GM23338 (cell line): Measurements from ENCODE around the gene ELAVL3. TPM values are rescaled to one million over a fixed set of nuclear protein-coding genes. Genes with fewer than 3 reads are reported as not detected.

Source experiments
- ATAC-seq: fragments of 200-7000 bp; cut with Tn5 transposase; 3 replicates; pipeline ENCODE4 v1.9.1; 2020
- DNase-seq: peaks from one replicate; pipeline ENCODE4 v3.0.0-alpha.2; 2015; ENCODE audit warnings: low spot score
- H2AFZ ChIP-seq: fragments of 200-600 bp; sonication (generic); 2 replicates; pipeline ENCODE4 v1.8.0; 2016; ENCODE audit warnings: antibody characterized with exemption, mild to moderate bottlenecking, moderate library complexity
- H3F3A ChIP-seq: fragments of 200-600 bp; sonication (generic); replicated peaks from 2 replicates; pipeline ENCODE4 v1.8.0; 2017; ENCODE audit warnings: antibody characterized with exemption, mixed run types, low read depth
- H3K27ac ChIP-seq: fragments of 200-600 bp; sonication (generic); 2 replicates; pipeline ENCODE4 v1.6.1; 2016; ENCODE audit warnings: low read depth
- H3K27me3 ChIP-seq: fragments of 200-600 bp; sonication (generic); 2 replicates; pipeline ENCODE4 v1.8.0; 2016; ENCODE audit warnings: mild to moderate bottlenecking, mixed run types, moderate library complexity; ENCODE audit not compliant: insufficient read depth
- H3K36me3 ChIP-seq: fragments of 200-600 bp; sonication (generic); 2 replicates; pipeline ENCODE4 v1.8.0; 2016; ENCODE audit warnings: mild to moderate bottlenecking; ENCODE audit not compliant: insufficient read depth
- H3K4me1 ChIP-seq: fragments of 200-600 bp; sonication (generic); 2 replicates; pipeline ENCODE4 v1.8.0; 2016; ENCODE audit warnings: mild to moderate bottlenecking, moderate library complexity; ENCODE audit not compliant: insufficient read depth
- H3K4me2 ChIP-seq: fragments of 200-600 bp; sonication (generic); 2 replicates; pipeline ENCODE4 v1.7.1; 2017; ENCODE audit warnings: mixed run types
- H3K4me3 ChIP-seq: fragments of 200-600 bp; sonication (generic); 2 replicates; pipeline ENCODE4 v1.6.1; 2016; ENCODE audit warnings: mixed run types
- H3K79me2 ChIP-seq: fragments of 200-600 bp; sonication (generic); replicated peaks from 2 replicates; pipeline ENCODE4 v1.8.0; 2017; ENCODE audit warnings: mild to moderate bottlenecking; ENCODE audit not compliant: insufficient read depth
- H3K9me2 ChIP-seq: fragments of 200-600 bp; sonication (generic); 2 replicates; pipeline ENCODE4 v1.8.0; 2017; ENCODE audit not compliant: insufficient read depth
- H4K20me1 ChIP-seq: fragments of 200-600 bp; sonication (generic); replicated peaks from 2 replicates; pipeline ENCODE4 v1.8.0; 2017; ENCODE audit warnings: mild to moderate bottlenecking; ENCODE audit not compliant: insufficient read depth
- H3K27ac Mint-ChIP-seq: 2 replicates; pipeline ENCODE4 v1.8.0; 2020; ENCODE audit warnings: inconsistent platforms, mild to moderate bottlenecking, moderate library complexity, mixed read lengths
- H3K27me3 Mint-ChIP-seq: 3 replicates; pipeline ENCODE4 v1.8.0; 2022; ENCODE audit warnings: low read depth, mild to moderate bottlenecking, moderate library complexity, mixed read lengths, inconsistent platforms; ENCODE audit not compliant: insufficient read depth, poor library complexity
- H3K36me3 Mint-ChIP-seq: 3 replicates; pipeline ENCODE4 v1.8.0; 2021; ENCODE audit warnings: low read depth, mild to moderate bottlenecking, inconsistent platforms, moderate library complexity, mixed read lengths
- H3K4me1 Mint-ChIP-seq: 3 replicates; pipeline ENCODE4 v1.8.0; 2020; ENCODE audit warnings: mild to moderate bottlenecking, inconsistent platforms, mixed read lengths
- H3K4me3 Mint-ChIP-seq: 3 replicates; pipeline ENCODE4 v1.8.0; 2021; ENCODE audit warnings: moderate library complexity, mild to moderate bottlenecking, inconsistent platforms, mixed read lengths
- H3K9me3 Mint-ChIP-seq: 3 replicates; pipeline ENCODE4 v1.8.0; 2020; ENCODE audit warnings: moderate library complexity, mild to moderate bottlenecking, inconsistent platforms, mixed read lengths
- CREB1 ChIP-seq: fragments of 250-450 bp; sonication (Bioruptor Pico); IDR thresholded peaks from 2 replicates; pipeline ENCODE4 v1.5.0; 2020; ENCODE audit warnings: low read depth, mild to moderate bottlenecking, moderate library complexity
- JUNB ChIP-seq: IDR thresholded peaks from one replicate; pipeline ENCODE4 v1.6.1; 2016; ENCODE audit warnings: antibody characterized with exemption; ENCODE audit not compliant: unreplicated experiment
- NANOG ChIP-seq: IDR thresholded peaks from 2 replicates; pipeline ENCODE4 v1.6.1; 2016; ENCODE audit warnings: antibody characterized with exemption, borderline replicate concordance
- ZNF114 ChIP-seq: fragments of 250-450 bp; sonication (Bioruptor Pico); IDR thresholded peaks from 2 replicates; pipeline ENCODE4 v1.5.0; 2020; ENCODE audit warnings: mild to moderate bottlenecking, moderate library complexity
- ZNF331 ChIP-seq: fragments of 250-450 bp; sonication (Bioruptor Pico); IDR thresholded peaks from 2 replicates; pipeline ENCODE4 v1.5.0; 2020; ENCODE audit warnings: low read depth, mild to moderate bottlenecking, moderate library complexity
- polyA plus RNA-seq: library from polyadenylated mRNA; unstranded; fragments of >200 nt; fragmentation: Nextera tagmentation; extraction: Ambion mirVana; gene quantifications from 2 replicates; pipeline ENCODE4 v1.2.1, GENCODE V29; 2016
- total RNA-seq: library from RNA; depleted of rRNA; stranded (reverse); fragments of >200 nt; shearing (Covaris generic); gene quantifications from 2 replicates; pipeline ENCODE4 v1.2.3, GENCODE V29; 2014
- TF ChIP-seq, protein P1 (sequence below): IDR thresholded peaks from one replicate; pipeline ENCODE4 v1.6.1; 2018; ENCODE audit warnings: antibody characterized with exemption; ENCODE audit not compliant: unreplicated experiment
- TF ChIP-seq, protein P2 (sequence below): IDR thresholded peaks from 2 replicates; pipeline ENCODE4 v1.6.1; 2016; ENCODE audit warnings: antibody characterized with exemption
- TF ChIP-seq, protein P3 (sequence below), 2 experiments: fragments of 200-600 bp in 1 of 2; sonication (generic) in 1 of 2; conservative IDR thresholded peaks; 2 replicates each; pipeline versions ENCODE4 v1.5.1 to v1.6.1; 2016 to 2017; ENCODE audit warnings: antibody characterized with exemption in 2 of 2, low read depth in 2 of 2, mild to moderate bottlenecking in 2 of 2, moderate library complexity in 1 of 2

ELAVL3 gene
- total and polyA plus RNA-seq, 2 experiments from 2014 or later = 0.45 to 1.2 TPM

DNA sequence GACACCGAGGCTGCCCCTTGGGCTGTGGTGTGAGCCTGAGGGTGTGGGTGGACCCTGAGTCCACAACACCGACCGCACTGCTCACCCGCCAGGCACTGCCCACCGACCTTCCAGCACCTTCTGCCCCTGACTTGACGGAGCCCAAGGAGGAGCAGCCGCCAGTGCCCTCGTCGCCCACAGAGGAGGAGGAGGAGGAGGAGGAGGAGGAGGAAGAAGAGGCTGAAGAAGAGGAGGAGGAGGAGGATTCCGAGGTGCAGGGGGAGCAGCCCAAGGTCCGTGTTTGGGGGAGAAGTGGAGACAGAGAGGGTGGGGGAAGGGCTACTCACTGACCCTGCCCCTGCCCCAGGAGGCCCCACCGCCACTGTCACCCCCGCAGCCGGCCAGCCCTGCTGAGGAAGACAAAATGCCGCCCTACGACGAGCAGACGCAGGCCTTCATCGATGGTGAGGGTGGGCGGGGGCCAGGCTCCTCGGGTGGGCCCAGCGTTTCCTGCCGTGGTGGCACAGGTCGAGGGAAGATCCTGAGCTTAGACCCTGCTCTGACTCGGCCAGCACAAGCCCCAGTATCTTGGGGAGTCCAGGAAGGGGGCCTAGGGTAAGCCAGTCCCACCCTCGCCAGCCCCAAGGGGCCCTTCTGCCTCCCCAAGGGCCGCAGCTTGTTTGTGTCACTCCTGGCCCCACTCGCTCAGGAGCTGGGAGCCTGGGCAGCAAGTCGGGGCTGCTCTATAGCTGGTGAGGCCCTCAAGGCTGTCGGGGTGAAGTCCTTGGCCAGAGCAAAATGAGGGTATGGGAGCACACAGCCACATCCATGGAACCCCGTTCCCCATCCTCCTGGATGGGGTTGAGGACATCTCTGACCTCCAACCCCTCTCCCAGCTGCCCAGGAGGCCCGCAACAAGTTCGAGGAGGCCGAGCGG lies 33.2 kb downstream of the ELAVL3 start (continued):
- TF ChIP-seq ZNF331 = no peak
- no peak for TF ChIP-seq CREB1 (CRISPR knock-in tag)
- TF ChIP-seq, protein P1, sequence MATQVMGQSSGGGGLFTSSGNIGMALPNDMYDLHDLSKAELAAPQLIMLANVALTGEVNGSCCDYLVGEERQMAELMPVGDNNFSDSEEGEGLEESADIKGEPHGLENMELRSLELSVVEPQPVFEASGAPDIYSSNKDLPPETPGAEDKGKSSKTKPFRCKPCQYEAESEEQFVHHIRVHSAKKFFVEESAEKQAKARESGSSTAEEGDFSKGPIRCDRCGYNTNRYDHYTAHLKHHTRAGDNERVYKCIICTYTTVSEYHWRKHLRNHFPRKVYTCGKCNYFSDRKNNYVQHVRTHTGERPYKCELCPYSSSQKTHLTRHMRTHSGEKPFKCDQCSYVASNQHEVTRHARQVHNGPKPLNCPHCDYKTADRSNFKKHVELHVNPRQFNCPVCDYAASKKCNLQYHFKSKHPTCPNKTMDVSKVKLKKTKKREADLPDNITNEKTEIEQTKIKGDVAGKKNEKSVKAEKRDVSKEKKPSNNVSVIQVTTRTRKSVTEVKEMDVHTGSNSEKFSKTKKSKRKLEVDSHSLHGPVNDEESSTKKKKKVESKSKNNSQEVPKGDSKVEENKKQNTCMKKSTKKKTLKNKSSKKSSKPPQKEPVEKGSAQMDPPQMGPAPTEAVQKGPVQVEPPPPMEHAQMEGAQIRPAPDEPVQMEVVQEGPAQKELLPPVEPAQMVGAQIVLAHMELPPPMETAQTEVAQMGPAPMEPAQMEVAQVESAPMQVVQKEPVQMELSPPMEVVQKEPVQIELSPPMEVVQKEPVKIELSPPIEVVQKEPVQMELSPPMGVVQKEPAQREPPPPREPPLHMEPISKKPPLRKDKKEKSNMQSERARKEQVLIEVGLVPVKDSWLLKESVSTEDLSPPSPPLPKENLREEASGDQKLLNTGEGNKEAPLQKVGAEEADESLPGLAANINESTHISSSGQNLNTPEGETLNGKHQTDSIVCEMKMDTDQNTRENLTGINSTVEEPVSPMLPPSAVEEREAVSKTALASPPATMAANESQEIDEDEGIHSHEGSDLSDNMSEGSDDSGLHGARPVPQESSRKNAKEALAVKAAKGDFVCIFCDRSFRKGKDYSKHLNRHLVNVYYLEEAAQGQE = no peak
- TF ChIP-seq NANOG = no peak
- TF ChIP-seq, protein P2, sequence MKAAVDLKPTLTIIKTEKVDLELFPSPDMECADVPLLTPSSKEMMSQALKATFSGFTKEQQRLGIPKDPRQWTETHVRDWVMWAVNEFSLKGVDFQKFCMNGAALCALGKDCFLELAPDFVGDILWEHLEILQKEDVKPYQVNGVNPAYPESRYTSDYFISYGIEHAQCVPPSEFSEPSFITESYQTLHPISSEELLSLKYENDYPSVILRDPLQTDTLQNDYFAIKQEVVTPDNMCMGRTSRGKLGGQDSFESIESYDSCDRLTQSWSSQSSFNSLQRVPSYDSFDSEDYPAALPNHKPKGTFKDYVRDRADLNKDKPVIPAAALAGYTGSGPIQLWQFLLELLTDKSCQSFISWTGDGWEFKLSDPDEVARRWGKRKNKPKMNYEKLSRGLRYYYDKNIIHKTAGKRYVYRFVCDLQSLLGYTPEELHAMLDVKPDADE = no peak
- TF ChIP-seq, protein P3, sequence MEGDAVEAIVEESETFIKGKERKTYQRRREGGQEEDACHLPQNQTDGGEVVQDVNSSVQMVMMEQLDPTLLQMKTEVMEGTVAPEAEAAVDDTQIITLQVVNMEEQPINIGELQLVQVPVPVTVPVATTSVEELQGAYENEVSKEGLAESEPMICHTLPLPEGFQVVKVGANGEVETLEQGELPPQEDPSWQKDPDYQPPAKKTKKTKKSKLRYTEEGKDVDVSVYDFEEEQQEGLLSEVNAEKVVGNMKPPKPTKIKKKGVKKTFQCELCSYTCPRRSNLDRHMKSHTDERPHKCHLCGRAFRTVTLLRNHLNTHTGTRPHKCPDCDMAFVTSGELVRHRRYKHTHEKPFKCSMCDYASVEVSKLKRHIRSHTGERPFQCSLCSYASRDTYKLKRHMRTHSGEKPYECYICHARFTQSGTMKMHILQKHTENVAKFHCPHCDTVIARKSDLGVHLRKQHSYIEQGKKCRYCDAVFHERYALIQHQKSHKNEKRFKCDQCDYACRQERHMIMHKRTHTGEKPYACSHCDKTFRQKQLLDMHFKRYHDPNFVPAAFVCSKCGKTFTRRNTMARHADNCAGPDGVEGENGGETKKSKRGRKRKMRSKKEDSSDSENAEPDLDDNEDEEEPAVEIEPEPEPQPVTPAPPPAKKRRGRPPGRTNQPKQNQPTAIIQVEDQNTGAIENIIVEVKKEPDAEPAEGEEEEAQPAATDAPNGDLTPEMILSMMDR (conservative IDR thresholded peaks at IDR 0.05; ENCODE audit: low read depth in 2 of 2) = no peak

GRCh38 chr19:11446652-11447301 lies 34.1 kb downstream of the ELAVL3 start:
- no peaks in the 10 kb centered on the region for H3K79me2 ChIP-seq
- TF ChIP-seq JUNB (no peak), ZNF114 (CRISPR knock-in tag) (no peak)
- TF ChIP-seq, protein P2 = no peak
- TF ChIP-seq, protein P3 (conservative IDR thresholded peaks at IDR 0.05; ENCODE audit: low read depth in 2 of 2) = peak; percentile 89 to 97
- TF ChIP-seq, protein P1 = no peak
- H3K4me3 Mint-ChIP-seq = no peak overlapping the region
- H3K27ac ChIP-seq = no peak overlapping the region
- peaks cover 7% of the 10 kb centered on the region; the same call in 2 of the 3 replicates for H3K4me1 Mint-ChIP-seq
- H3K9me3 Mint-ChIP-seq = no peaks in the 10 kb centered on the region; the same call in 2 of the 3 replicates
- H3K4me1 ChIP-seq = peaks cover 10% of the 10 kb centered on the region
- 0 out of 2 replicates have a peak, but pooled peaks cover 2% of the 10 kb centered on the region for H3F3A ChIP-seq
- H3K9me2 ChIP-seq = no peaks in the 10 kb centered on the region
- no peak overlapping the region for H3K4me3 ChIP-seq
- H2AFZ ChIP-seq = no peak overlapping the region
- peaks cover 6% of the 10 kb centered on the region for H3K36me3 ChIP-seq
- H3K36me3 Mint-ChIP-seq = peaks cover 48% of the 10 kb centered on the region
- DNase-seq (peak; percentile 79), ATAC-seq (peak; percentile 91)
- H3K27me3 Mint-ChIP-seq = peaks cover 6% of the 10 kb centered on the region
- no peaks in the 10 kb centered on the region for H3K27me3 ChIP-seq
- peak overlapping the region; percentile 65 for H3K27ac Mint-ChIP-seq
- H3K4me2 ChIP-seq = no peak overlapping the region
- no peaks in the 10 kb centered on the region; the same call in 1 of the 2 replicates for H4K20me1 ChIP-seq
